Skeletal muscle cell (primary cell): ENCODE results near the gene OSBPL9.
A peak's percentile ranks its signal among the peaks of the same experiment; 100 is the strongest.
"Not testable (repeated sequence)": the region's sequence is repeated elsewhere in the genome, so short reads cannot be mapped to it uniquely, and the experiment has no call there.

Experiments used
- DNase-seq: peaks from one replicate; pipeline ENCODE4 v3.0.0-alpha.2; 2010; ENCODE audit warnings: low read depth
- H3K4me3 ChIP-seq: 2 replicates; pipeline ENCODE4 v1.5.1; 2011; ENCODE audit warnings: low read depth, mild to moderate bottlenecking, control low read depth, low read length, moderate library complexity

The OSBPL9 gene

GRCh38 chr1:51753969-51754368, 137.1 kb downstream of the OSBPL9 start:
- no peak for DNase-seq
- no peak overlapping the region for H3K4me3 ChIP-seq

- DNase-seq, result no peak
- no peak overlapping the region for H3K4me3 ChIP-seq
Measured at GRCh38 chr1:51754666-51755065, 137.8 kb downstream of the OSBPL9 start.

DNA sequence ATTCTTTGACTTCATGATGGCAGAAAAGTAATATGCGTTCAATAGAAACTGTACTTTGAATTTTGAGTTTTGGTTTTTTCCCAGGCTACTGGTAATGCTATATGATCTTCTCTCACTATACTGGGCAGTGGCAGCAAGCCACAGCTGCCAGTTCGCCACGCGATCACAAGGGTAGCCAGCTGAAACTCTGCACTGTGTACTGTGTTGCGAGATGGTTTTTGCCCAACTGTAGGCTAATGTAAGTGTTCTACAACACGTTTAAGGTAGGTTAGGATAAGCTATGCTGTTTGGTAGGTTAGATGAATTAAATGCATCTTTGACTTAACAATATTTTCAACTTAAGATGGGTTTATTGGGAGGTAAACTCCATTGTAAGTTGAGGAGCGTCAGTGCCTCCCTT, 138.5 kb downstream of the OSBPL9 start:
- H3K4me3 ChIP-seq, result no peak overlapping the region
- DNase-seq, result no peak

DNA sequence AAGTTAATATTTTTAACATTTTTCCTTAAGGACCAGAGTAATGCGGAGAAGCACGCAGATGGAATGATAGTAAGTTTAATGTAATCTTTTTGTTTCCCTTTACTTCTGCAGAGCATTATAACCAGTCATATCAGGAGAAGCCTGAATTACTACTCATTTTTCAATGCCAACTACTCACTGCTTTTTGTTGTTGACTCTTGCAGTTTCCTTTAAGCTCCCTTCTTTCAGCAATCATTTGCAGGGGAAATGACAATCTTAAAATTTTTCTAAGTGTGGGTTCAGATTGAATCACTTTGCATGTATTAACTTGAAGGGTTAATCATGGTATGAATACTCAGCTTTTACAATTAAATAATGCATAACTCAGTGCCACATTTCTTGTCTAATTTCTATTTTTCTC, 139.4 kb downstream of the OSBPL9 start:
- DNase-seq, result no peak
- H3K4me3 ChIP-seq, result no peak overlapping the region

DNA sequence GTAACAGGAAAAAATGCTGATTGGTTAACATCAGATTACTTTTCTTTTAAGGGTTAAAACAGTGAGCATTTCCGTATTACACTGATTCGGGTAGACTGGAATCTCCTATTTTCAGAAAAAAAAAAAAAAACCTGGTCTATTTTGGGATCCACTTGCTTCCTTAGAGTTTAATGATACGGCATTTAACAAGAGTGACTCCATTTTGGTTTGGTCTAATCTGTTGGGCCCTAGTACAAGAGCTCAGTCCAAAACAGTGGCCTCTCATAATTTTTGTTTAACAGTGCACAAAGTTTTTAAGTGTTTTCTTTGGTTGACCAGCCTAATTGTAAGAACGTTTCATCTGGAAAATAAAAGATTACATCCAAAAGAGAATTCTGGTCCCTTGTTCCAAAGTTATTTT, 141.4 kb downstream of the OSBPL9 start:
- no peak overlapping the region for H3K4me3 ChIP-seq
- DNase-seq, result no peak

- DNase-seq, result no peak
- no peak overlapping the region for H3K4me3 ChIP-seq
Measured at GRCh38 chr1:51760872-51761271, 144.0 kb downstream of the OSBPL9 start.

DNA sequence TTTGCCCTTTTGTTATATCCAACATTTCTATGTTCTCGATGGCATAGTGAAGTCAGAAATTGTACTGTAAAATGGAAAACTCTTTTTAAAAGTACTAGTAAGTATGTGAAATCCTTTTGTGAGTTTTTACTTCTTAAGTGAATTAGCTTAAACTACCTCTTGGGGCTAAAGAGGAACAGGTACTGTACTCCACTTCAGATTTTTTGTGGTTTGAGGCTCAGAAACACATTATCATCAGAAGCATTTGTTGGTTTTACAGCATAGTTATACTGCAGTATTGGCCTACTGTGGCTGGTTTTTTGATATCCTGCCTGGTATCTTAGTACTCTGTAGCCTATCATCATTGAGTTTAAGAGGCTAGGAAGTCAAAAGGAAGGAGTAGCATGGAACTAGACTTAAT, 144.5 kb downstream of the OSBPL9 start:
- no peak for DNase-seq
- no peak overlapping the region for H3K4me3 ChIP-seq

GRCh38 chr1:51768971-51769588, 152.2 kb downstream of the OSBPL9 start:
- no peak overlapping the region for H3K4me3 ChIP-seq
- peak; percentile 39 for DNase-seq

DNA sequence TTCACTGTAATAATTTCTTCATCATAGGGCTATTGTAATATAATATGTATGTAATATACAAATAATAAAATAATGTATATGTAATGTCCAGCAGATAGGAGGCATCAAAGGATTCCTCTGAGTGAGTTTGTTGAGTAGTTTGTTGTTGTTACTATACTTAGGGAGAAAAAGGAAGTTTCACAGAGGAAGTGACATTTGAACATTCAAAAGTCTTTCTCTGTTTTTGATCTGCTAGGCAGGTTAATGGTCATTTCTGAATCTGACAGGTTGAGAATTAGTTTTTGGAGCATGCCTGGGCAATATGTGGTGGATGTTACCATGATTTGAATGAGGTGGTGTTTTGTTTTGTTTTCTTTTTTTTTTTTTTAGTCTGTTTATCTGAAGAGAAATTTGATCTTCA, 159.5 kb downstream of the OSBPL9 start:
- no peak overlapping the region for H3K4me3 ChIP-seq
- DNase-seq, result no peak

DNA sequence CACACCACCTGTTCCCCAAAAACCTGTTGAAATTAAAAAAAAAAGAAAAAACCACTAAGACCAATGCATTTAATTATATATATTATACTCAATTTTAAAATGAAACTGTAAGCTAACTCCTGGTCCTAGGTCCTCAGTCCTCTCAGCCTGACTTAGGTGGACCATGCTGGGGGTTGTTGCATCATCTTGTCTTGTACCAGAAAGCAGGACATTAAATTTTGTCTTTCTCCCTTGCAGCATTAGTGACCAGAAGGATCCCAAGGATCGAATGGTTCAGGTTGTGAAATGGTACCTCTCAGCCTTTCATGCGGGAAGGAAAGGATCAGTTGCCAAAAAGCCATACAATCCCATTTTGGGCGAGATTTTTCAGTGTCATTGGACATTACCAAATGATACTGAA, 164.0 kb downstream of the OSBPL9 start:
- DNase-seq, result no peak
- no peak overlapping the region for H3K4me3 ChIP-seq

- H3K4me3 ChIP-seq, result no peak overlapping the region
- no peak for DNase-seq
Measured at GRCh38 chr1:51784997-51785421, 168.1 kb downstream of the OSBPL9 start.

DNA sequence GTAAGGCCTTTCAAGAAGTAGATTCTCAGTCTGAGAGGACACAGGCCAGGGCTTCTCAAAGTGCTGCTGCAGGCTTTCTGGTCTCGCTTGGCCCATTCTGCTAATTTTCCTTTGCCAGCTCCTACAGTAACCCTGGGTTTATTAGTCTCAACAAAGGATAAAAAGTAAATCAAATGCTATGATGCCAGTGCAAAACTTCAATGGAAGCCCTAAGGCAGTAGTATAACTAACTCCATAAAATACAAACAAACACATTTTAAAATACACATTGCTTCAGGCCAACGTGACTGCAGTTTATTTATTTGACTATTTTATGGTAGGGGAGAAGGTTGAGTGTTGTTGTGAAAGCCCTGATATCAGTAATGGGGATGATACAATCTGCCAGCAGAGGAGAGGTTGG, 172.0 kb downstream of the OSBPL9 start:
- H3K4me3 ChIP-seq, result no peak overlapping the region

DNA sequence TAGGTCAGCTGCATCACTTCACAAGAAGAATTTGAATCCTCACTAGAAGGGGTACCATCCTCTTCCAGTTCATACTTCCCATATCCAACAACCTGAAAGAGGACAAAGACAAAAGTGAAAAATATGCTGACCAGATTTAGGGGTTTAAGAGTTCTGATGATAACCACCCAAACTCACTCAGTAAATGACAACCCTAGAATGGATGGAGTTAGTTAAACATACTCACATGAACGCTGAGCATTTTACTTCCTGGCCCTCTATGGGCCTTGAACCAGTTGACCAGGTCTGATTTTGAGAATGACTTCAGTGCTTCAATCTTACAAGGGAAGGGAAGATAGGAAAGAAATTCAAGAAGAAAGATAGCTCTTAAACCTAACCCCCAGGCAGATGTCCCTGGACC, 172.4 kb downstream of the OSBPL9 start:
- no peak for DNase-seq
- no peak overlapping the region for H3K4me3 ChIP-seq

More for the DNA sequence above, 172.0 kb downstream of the OSBPL9 start:
- DNase-seq, result no peak

DNA sequence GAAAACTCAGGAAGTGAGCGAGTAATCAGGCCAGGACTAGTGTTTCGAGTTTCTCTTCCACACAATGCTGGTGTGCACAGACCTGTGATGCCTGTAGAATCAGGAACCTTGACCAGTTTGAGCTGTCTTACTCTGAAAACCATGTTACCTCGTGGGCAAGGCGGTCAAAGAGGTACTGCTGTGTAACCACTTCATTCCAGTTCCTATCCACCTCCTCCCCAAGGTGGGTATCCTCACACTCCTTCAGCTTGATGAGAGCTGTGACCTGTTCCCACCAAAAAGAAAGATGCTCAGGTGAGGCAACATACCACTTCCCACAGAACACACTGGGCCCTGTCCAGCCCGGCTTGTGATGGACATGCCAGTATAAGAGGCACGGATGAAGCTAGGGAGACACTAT, 173.5 kb downstream of the OSBPL9 start:
- no peak for DNase-seq
- no peak overlapping the region for H3K4me3 ChIP-seq

GRCh38 chr1:51791888-51792287, 175.0 kb downstream of the OSBPL9 start:
- no peak for DNase-seq
- no peak overlapping the region for H3K4me3 ChIP-seq

GRCh38 chr1:51792864-51793263, 176.0 kb downstream of the OSBPL9 start:
- DNase-seq, result peak; percentile 77
- no peak overlapping the region for H3K4me3 ChIP-seq

- H3K4me3 ChIP-seq, result no peak overlapping the region
- no peak for DNase-seq
Measured at GRCh38 chr1:51794260-51794659, 177.4 kb downstream of the OSBPL9 start.

- H3K4me3 ChIP-seq, result no peak overlapping the region
- DNase-seq, result no peak
Measured at GRCh38 chr1:51794868-51795267, 178.0 kb downstream of the OSBPL9 start.

DNA sequence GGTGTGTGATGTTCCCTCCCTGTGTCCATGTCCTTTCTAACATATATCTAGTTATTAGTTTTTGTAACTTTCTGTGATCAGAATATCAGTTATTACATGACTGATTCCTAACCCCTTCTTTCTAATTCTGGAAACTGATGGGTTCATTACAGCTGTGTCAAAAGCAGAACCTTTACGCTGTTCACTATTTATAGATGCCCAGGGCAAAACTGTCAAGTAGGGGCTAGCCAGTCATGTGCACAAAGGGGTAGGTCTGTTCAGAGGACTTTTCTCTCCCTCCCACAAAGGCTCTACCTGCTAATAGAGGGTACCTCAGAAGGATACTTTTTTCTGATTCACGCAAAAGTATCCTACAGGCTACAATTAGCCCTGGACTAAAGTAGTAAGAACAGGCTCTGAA, 182.5 kb downstream of the OSBPL9 start:
- H3K4me3 ChIP-seq, result no peak overlapping the region
- DNase-seq, result no peak

- DNase-seq, result no peak
- H3K4me3 ChIP-seq, result no peak overlapping the region
Measured at GRCh38 chr1:51814513-51814912, 197.6 kb downstream of the OSBPL9 start.

DNA sequence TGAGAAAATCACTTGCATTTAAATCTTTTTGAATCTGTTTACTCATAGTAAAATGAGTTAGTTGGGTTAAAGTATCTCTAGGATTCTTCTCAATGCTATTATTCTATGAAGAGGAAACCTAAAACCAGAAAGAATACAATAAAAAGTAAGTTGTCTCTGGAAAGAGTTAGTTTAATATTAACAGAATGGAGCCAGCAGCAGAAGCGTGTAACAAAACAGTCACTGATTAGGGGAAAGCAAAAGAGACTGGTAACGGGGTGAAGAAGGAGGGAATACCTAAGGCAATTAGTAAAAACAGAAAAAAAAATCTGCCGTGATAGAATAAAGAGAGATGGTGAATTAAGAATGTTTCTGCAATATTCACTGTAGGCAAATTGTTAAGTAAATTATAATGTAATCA, 201.6 kb downstream of the OSBPL9 start:
- no peak for DNase-seq
- H3K4me3 ChIP-seq, result no peak overlapping the region

GRCh38 chr1:51819021-51819420, 202.1 kb downstream of the OSBPL9 start:
- not testable (repeated sequence) for DNase-seq, H3K4me3 ChIP-seq
